Subcutaneous abdominal adipose tissue (tissue), 5 donors: Measurements from ENCODE around the gene STXBP6.

Experiments
- H3K27ac ChIP-seq: one replicate; pipeline ENCODE4 v1.7.0; 2013; ENCODE audit warnings: low read depth, mild to moderate bottlenecking, inconsistent platforms, low read length, moderate library complexity
- H3K27me3 ChIP-seq, 5 donors: one replicate each; pipeline ENCODE4 v1.7.0; 2013; ENCODE audit warnings: low read length in 5 of 5, inconsistent platforms in 1 of 5; ENCODE audit not compliant: control insufficient read depth in 5 of 5, insufficient read depth in 4 of 5
- H3K36me3 ChIP-seq, 5 donors: one replicate each; pipeline ENCODE4 v1.7.0; 2013; ENCODE audit warnings: low read length in 5 of 5; ENCODE audit not compliant: control insufficient read depth in 5 of 5, insufficient read depth in 5 of 5
- H3K4me1 ChIP-seq, 5 donors: one replicate each; pipeline ENCODE4 v1.7.0; 2013; ENCODE audit warnings: low read length in 5 of 5, mild to moderate bottlenecking in 3 of 5, moderate library complexity in 1 of 5; ENCODE audit not compliant: control insufficient read depth in 5 of 5, insufficient read depth in 5 of 5
- H3K4me3 ChIP-seq, 5 donors: one replicate each; pipeline ENCODE4 v1.7.0; 2013; ENCODE audit warnings: low read length in 5 of 5, low read depth in 1 of 5
- H3K9ac ChIP-seq, 5 donors: one replicate each; pipeline ENCODE4 v1.7.0; 2013; ENCODE audit warnings: low read length in 5 of 5, mild to moderate bottlenecking in 4 of 5, moderate library complexity in 3 of 5
- H3K9me3 ChIP-seq, 5 donors: one replicate each; pipeline ENCODE4 v1.7.0; 2013; ENCODE audit warnings: low read length in 5 of 5; ENCODE audit not compliant: control insufficient read depth in 5 of 5
- donor health status: healthy.
- donor health status: healthy.
- donor health status: healthy.
- donor health status: healthy.
- donor health status: healthy.

The STXBP6 gene

DNA sequence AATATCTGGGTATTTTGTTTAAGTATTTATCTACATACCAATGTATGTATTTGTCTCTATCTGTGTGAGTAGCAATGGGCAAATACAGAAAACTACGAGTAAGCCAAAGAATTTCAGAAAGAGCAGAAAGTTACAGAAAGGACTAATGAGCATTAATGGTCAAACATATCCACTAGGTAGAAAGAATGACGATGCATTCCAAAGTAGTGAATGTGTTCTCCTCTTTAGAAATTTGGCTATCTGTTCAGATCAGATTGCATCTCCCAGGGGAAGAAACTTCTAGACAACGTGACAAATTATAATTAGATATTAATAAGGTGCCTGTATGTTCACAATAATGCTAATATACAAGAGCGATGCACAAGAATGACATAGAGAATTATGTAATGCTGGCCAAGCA, 221.5 kb downstream of the STXBP6 start:
- no peak overlapping the region for H3K9ac ChIP-seq
- H3K36me3 ChIP-seq, result no peaks in the 10 kb centered on the region
- H3K4me1 ChIP-seq, result peaks cover 0 to 5% (median 0%) of the 10 kb centered on the region in 5 donors
- H3K4me3 ChIP-seq, result no peak overlapping the region
- H3K9me3 ChIP-seq, result no peaks in the 10 kb centered on the region
- no peaks in the 10 kb centered on the region for H3K27me3 ChIP-seq
- H3K27ac ChIP-seq, result no peak overlapping the region

- Histone ChIP-seq H3K9ac (no peak overlapping the region), H3K36me3 (no peaks in the 10 kb centered on the region), H3K9me3 (no peaks in the 10 kb centered on the region), H3K27me3 (no peaks in the 10 kb centered on the region), H3K27ac (no peak overlapping the region), H3K4me3 (no peak overlapping the region), H3K4me1 (no peaks in the 10 kb centered on the region)
These were observed 223.6 kb downstream of the STXBP6 start for GRCh38 chr14:24826390-24826789.

GRCh38 chr14:24820616-24821015, 229.3 kb downstream of the STXBP6 start:
- Histone ChIP-seq H3K4me1 (peaks cover 0 to 30% (median 0%) of the 10 kb centered on the region in 5 donors), H3K4me3 (no peak overlapping the region), H3K9ac (no peak overlapping the region), H3K27me3 (no peaks in the 10 kb centered on the region), H3K36me3 (no peaks in the 10 kb centered on the region), H3K27ac (no peak overlapping the region), H3K9me3 (no peaks in the 10 kb centered on the region)

DNA sequence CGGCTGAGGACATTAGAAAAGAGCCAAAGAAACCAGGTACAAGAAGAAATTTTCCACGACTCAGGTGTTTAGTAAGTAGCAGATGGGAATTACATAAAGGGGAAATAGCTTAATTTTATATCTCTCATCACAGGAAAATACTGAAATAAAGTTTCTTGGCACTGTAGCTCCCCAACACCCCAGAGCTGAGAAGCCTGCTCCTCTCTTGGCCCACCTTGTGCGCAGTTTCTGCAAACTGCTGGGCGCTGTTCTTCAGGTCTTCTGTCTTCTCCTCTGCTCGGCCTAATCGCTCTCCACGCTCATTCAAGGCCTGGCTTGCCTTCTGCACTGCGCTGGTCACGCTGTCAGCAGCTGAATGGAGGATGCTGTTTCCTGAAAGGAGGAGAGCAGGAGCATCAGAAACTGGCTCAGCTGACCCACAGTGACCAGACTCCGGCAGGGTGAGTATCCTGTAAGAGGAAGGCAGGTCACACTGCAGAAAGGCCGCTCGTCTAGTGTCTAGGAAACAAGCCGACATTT, 231.1 kb downstream of the STXBP6 start:
- Histone ChIP-seq H3K4me1 (peaks cover 0 to 30% (median 0%) of the 10 kb centered on the region in 5 donors), H3K9ac (no peak overlapping the region), H3K27me3 (no peaks in the 10 kb centered on the region), H3K27ac (no peak overlapping the region), H3K9me3 (no peaks in the 10 kb centered on the region), H3K36me3 (no peaks in the 10 kb centered on the region), H3K4me3 (no peak overlapping the region)

GRCh38 chr14:24818058-24818822, 231.7 kb downstream of the STXBP6 start:
- Histone ChIP-seq H3K4me1 (peaks cover 0 to 30% (median 0%) of the 10 kb centered on the region in 5 donors), H3K27me3 (no peaks in the 10 kb centered on the region), H3K27ac (no peak overlapping the region), H3K9ac (no peak overlapping the region), H3K9me3 (no peaks in the 10 kb centered on the region), H3K36me3 (no peaks in the 10 kb centered on the region), H3K4me3 (no peak overlapping the region)

GRCh38 chr14:24817212-24818057, 232.5 kb downstream of the STXBP6 start:
- Histone ChIP-seq H3K9me3 (no peaks in the 10 kb centered on the region), H3K9ac (no peak overlapping the region), H3K36me3 (no peaks in the 10 kb centered on the region), H3K4me3 (no peak overlapping the region), H3K27ac (no peak overlapping the region), H3K4me1 (peaks cover 0 to 30% (median 0%) of the 10 kb centered on the region in 5 donors), H3K27me3 (no peaks in the 10 kb centered on the region)

GRCh38 chr14:24816929-24817211, 233.1 kb downstream of the STXBP6 start:
- Histone ChIP-seq H3K27me3 (no peaks in the 10 kb centered on the region), H3K9ac (no peak overlapping the region), H3K36me3 (no peaks in the 10 kb centered on the region), H3K9me3 (no peaks in the 10 kb centered on the region), H3K27ac (no peak overlapping the region), H3K4me1 (peaks cover 0 to 30% (median 0%) of the 10 kb centered on the region in 5 donors), H3K4me3 (no peak overlapping the region)

DNA sequence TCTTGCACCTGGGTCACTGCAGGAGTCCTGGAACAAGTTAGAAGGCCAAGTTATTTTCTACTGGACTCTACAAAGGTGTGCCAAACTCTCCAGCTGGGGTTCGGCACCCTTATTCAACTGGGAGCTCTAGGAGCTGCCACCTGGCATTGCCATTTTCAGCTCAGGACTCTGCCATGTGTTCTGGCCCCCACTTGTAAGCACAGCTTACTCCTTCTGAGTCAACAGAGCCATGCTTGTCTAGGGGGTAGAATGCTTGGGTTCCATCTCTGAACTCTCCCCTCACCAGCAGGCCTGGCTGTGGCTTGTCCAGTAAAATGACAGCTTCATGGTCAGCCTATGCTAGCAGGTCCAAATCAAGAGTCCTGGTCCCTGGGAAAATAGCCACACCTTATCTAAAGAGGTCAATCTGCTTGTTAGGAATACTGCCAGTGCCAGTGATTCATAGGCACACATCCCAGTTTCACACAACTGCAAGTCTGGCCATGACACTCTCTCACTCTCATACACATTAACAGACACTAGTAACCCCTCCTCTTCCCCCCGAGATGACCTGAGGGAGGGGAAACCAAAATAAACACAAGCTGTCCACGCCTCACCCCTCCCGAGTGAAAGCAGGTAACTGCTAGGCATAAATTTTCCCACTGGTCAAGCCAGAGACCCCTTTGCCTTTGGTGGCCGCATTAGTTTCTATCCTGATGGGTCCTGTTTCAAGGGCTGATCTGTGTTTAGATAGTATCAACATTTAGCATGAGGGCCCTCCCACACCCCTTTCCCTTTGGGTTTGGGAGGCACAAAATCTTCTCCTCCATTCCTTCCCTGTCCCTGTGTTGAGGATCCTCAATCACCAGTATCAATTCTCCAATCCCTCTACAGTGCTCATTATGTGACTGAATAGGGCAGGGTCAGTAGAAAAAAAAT, 233.7 kb downstream of the STXBP6 start:
- Histone ChIP-seq H3K9ac (no peak overlapping the region), H3K27me3 (no peaks in the 10 kb centered on the region), H3K4me1 (peaks cover 0 to 30% (median 0%) of the 10 kb centered on the region in 5 donors), H3K36me3 (no peaks in the 10 kb centered on the region), H3K4me3 (no peak overlapping the region), H3K27ac (no peak overlapping the region), H3K9me3 (no peaks in the 10 kb centered on the region)

GRCh38 chr14:24815543-24815942, 234.4 kb downstream of the STXBP6 start:
- no peaks in the 10 kb centered on the region for H3K36me3 ChIP-seq
- no peak overlapping the region for H3K27ac ChIP-seq
- H3K9me3 ChIP-seq, result no peaks in the 10 kb centered on the region
- peaks cover 0 to 31% (median 0%) of the 10 kb centered on the region in 5 donors for H3K4me1 ChIP-seq
- no peak overlapping the region for H3K4me3 ChIP-seq
- H3K27me3 ChIP-seq, result no peaks in the 10 kb centered on the region
- no peak overlapping the region for H3K9ac ChIP-seq
